Omental fat pad (tissue), 4 donors: ENCODE results near the gene RTN4RL1. TPM values are rescaled to one million over a fixed set of nuclear protein-coding genes. Genes with fewer than 3 reads are reported as not detected.

Experiments
- ATAC-seq: fragments of 150-250 bp; one replicate; pipeline ENCODE4 v1.9.1; 2016; ENCODE audit warnings: mild to moderate bottlenecking, moderate library complexity; ENCODE audit not compliant: low FRiP score
- DNase-seq: peaks from one replicate; pipeline ENCODE4 v3.0.0-alpha.2; 2019; ENCODE audit warnings: low spot score
- total RNA-seq, 4 donors: library from RNA; depleted of rRNA; stranded (reverse); fragments of >200 nt; gene quantifications; one replicate each; pipeline ENCODE4 v1.1.0, GENCODE V29; 2016
- TF ChIP-seq, protein P1 (sequence below), 3 donors: fragments of 450-650 bp; IDR thresholded peaks; one replicate each; pipeline ENCODE4 v1.5.1; 2016 to 2017; ENCODE audit warnings: antibody characterized with exemption in 3 of 3, mild to moderate bottlenecking in 3 of 3, moderate library complexity in 2 of 3

RTN4RL1 gene
- total RNA-seq, 4 donors from 2014 or later: 4.5 to 5.2 (median 4.6) TPM

DNA sequence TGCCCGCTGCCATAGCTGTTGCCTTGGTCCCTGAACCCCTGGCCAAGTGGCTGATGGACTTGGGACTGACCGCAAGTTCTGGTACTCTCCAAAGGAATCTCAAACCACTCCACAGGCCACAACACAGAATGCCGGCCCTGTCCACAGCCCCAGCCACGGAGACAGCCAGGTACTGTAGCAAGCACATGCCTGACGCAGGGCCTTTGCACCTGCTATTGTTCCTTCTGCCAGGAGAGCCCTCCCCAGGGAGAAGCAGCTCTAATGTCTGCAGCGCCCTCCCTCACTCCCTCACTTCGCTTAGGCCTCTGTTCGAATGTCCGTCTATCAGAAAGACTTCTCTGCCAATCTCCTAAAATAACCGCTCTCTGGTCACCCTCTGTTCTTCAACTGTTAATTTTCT, 15.4 kb downstream of the RTN4RL1 start:
- DNase-seq (no peak), ATAC-seq (no peak)
- TF ChIP-seq, protein P1, sequence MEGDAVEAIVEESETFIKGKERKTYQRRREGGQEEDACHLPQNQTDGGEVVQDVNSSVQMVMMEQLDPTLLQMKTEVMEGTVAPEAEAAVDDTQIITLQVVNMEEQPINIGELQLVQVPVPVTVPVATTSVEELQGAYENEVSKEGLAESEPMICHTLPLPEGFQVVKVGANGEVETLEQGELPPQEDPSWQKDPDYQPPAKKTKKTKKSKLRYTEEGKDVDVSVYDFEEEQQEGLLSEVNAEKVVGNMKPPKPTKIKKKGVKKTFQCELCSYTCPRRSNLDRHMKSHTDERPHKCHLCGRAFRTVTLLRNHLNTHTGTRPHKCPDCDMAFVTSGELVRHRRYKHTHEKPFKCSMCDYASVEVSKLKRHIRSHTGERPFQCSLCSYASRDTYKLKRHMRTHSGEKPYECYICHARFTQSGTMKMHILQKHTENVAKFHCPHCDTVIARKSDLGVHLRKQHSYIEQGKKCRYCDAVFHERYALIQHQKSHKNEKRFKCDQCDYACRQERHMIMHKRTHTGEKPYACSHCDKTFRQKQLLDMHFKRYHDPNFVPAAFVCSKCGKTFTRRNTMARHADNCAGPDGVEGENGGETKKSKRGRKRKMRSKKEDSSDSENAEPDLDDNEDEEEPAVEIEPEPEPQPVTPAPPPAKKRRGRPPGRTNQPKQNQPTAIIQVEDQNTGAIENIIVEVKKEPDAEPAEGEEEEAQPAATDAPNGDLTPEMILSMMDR (IDR thresholded peaks at IDR 0.05): no peak

DNA sequence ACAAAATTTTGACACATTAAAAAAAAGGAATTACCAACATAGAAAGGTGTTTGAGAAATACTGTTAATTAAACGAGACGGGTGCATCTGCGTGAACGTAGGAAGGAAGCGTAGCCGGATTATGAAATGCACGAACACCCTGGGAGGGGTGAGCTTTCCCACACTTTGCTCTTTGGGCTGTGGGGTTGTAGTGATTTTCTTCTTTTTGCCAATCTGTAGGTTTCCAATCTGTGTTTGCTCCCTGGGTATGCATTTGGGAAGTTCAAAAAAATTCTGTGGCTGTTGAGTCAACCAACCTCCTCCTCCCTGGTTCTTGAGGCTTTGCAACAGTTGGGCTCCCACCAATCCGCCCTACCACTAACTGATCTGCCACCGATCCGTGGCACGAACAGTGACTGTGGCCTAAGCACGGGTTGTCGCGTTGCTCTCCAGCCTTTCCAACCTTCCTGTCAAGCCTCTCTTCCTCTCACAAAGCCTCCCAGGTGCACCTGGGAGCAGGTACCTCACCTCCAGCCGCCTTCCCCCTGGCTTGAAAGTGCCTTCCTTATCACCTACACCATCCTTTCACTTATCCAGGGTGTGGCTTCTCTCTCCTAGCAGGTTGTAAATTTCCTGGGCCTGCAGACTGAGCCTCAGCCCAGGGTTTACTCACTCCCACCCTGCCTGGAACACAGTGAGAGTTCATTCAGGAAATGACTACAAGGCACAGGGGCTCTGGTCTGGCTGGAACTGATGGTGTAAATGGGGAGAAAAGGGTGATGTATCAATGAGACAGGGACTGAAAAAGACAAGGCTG, 16.6 kb downstream of the RTN4RL1 start:
- ATAC-seq (no peak), DNase-seq (no peak)
- TF ChIP-seq, protein P1 (IDR thresholded peaks at IDR 0.05): no peak

DNA sequence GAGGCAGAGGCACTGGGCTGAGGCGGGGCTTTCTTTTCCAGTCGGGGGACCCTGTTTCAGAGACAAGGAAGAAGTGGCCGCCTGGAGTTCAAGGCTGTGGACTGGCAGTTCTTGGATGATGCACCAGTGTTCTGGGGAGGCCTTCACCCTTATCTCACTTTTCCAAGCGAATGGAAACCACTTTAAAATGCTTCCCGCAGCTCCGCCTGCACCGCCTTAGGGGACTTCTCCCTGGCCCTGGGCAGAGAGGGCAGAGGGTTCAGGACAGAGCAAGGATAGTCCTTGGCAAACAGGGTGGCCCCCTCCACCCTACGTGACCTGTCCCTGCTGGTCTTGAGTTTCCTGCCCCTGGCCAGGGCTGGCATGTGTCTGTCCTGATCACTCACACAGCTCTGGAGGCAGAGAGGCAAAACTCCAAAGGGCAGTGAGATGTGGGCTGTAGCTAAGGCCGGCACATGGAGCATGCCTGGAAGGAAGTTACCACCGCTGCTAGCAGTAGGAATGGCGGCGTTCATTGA, 20.6 kb downstream of the RTN4RL1 start:
- ATAC-seq: no peak
- DNase-seq: no peak
- TF ChIP-seq, protein P1 (IDR thresholded peaks at IDR 0.05): no peak

DNA sequence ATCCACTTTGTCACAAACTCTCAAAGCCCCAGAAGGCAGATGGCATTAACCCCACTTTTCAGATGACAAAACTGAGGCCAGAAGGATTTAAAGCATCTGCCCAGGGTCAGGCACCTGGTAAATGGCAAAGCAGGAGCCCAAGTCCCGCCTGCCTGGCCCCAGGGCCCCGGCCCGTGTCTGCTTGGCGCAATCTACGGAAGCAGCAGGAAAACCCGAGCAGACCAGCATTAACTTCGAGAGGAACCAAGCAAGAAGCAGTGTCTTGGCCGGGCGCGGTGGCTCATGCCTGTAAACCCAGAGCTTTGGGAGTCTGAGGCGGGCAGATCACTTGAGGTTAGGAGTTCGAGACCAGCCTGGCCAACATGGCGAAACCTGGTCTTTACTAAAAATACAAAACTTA, 21.6 kb downstream of the RTN4RL1 start:
- TF ChIP-seq, protein P1 (IDR thresholded peaks at IDR 0.05): no peak
- no peak for DNase-seq
- no peak for ATAC-seq

DNA sequence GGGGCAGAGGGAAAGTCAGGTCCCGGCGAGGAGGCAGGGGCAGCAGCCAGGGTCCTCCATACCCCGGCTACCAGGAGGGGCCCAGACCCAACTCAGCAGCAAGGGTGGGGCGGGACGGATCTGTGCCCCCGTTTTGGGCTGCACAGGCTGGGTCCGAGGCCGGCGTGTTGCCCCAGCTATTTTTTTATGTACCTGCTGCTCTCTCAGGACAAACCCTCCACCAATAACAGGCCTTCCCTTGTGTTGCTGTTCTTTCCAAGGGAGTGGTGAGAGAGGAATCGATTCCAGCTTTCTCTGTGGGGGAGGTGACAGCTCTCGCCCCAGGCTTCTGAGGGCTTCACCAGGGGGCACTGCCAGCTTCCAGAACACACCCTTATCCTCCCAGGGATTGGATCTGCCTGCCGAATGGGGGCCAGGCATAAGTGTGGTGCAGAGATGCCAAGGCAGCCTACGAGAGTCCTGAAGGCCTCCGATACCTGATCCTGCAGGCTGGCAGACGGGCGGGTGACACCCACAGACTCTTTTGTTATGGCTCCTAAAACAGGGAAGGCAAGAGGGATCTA, 22.3 kb downstream of the RTN4RL1 start:
- TF ChIP-seq, protein P1 (IDR thresholded peaks at IDR 0.05): no peak
- ATAC-seq: no peak
- DNase-seq: no peak

DNA sequence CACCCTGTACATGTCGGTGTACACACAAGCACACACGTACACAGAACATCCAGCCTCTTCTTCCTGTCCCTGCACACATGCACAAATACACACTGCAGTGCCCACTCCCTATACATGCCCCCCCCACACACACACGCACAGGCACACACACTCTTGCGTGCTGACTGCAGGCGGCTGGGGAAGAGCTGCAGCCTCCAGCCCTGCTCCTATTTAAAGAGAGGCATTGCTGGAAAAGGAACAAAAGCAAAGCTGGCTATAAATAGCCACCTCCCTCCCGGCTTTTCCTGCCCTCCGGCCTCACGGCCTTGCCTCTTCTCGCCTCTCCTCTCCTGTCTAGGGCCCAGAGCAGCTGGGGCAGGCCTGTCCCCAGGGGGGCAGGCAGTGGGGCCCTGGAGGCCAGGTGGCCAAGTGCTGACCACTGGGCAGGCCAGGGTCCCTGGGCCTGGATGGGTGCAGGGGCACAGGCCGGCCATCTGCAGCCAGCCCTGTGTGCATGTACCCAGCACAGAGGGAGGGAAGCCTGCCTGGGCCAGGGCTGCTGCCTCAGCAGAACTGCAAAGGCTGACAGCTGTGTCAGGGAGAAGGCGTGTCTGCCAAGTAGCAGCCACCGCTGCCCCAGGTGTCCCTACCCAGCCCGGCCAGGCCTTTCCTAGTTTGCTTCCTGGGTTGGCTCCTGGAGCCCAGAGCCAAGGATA, 25.4 kb downstream of the RTN4RL1 start:
- ATAC-seq (no peak), DNase-seq (no peak)
- TF ChIP-seq, protein P1 (IDR thresholded peaks at IDR 0.05): no peak
